Activated naive CD8-positive, alpha-beta T cell (primary cell): ENCODE data around the gene SORCS3.

ENCODE experiments used
- H3K27ac Mint-ChIP-seq: one replicate; pipeline ENCODE4 v1.8.0; 2021; ENCODE audit warnings: mixed read lengths
- H3K27me3 Mint-ChIP-seq: one replicate; pipeline ENCODE4 v1.8.0; 2021; ENCODE audit warnings: mixed read lengths
- H3K36me3 Mint-ChIP-seq: one replicate; pipeline ENCODE4 v1.8.0; 2021; ENCODE audit warnings: mixed read lengths
- H3K4me1 Mint-ChIP-seq: one replicate; pipeline ENCODE4 v1.8.0; 2021; ENCODE audit warnings: low read depth, mixed read lengths
- H3K4me3 Mint-ChIP-seq: one replicate; pipeline ENCODE4 v1.8.0; 2021; ENCODE audit warnings: mild to moderate bottlenecking, mixed read lengths
- H3K9me3 Mint-ChIP-seq: one replicate; pipeline ENCODE4 v1.8.0; 2021; ENCODE audit warnings: low read depth, mixed read lengths

The SORCS3 gene

GRCh38 chr10:105192861-105193260 lies 551.8 kb downstream of the SORCS3 start:
- H3K4me1 Mint-ChIP-seq: no peaks in the 10 kb centered on the region
- no peaks in the 10 kb centered on the region for H3K36me3 Mint-ChIP-seq
- no peaks in the 10 kb centered on the region for H3K27me3 Mint-ChIP-seq
- no peak overlapping the region for H3K27ac Mint-ChIP-seq
- H3K4me3 Mint-ChIP-seq: no peak overlapping the region
- H3K9me3 Mint-ChIP-seq: no peaks in the 10 kb centered on the region

- Mint-ChIP-seq H3K9me3 (no peaks in the 10 kb centered on the region), H3K27ac (no peak overlapping the region), H3K4me3 (no peak overlapping the region), H3K36me3 (no peaks in the 10 kb centered on the region), H3K4me1 (no peaks in the 10 kb centered on the region), H3K27me3 (no peaks in the 10 kb centered on the region)
Observed at GRCh38 chr10:105195831-105196230, 554.7 kb downstream of the SORCS3 start.

- H3K9me3 Mint-ChIP-seq: no peaks in the 10 kb centered on the region
- no peaks in the 10 kb centered on the region for H3K4me1 Mint-ChIP-seq
- no peaks in the 10 kb centered on the region for H3K36me3 Mint-ChIP-seq
- H3K27ac Mint-ChIP-seq: no peak overlapping the region
- H3K4me3 Mint-ChIP-seq: no peak overlapping the region
- no peaks in the 10 kb centered on the region for H3K27me3 Mint-ChIP-seq
Observed at GRCh38 chr10:105197598-105198364, 556.7 kb downstream of the SORCS3 start.

- Mint-ChIP-seq H3K27me3 (no peaks in the 10 kb centered on the region), H3K9me3 (no peaks in the 10 kb centered on the region), H3K27ac (no peak overlapping the region), H3K4me1 (no peaks in the 10 kb centered on the region), H3K36me3 (no peaks in the 10 kb centered on the region), H3K4me3 (no peak overlapping the region)
Observed at GRCh38 chr10:105206616-105207015, 565.5 kb downstream of the SORCS3 start.

GRCh38 chr10:105207476-105207995 lies 566.4 kb downstream of the SORCS3 start:
- no peaks in the 10 kb centered on the region for H3K4me1 Mint-ChIP-seq
- H3K27me3 Mint-ChIP-seq: no peaks in the 10 kb centered on the region
- peaks cover 5% of the 10 kb centered on the region for H3K9me3 Mint-ChIP-seq
- H3K27ac Mint-ChIP-seq: no peak overlapping the region
- no peak overlapping the region for H3K4me3 Mint-ChIP-seq
- no peaks in the 10 kb centered on the region for H3K36me3 Mint-ChIP-seq

- Mint-ChIP-seq H3K4me1 (no peaks in the 10 kb centered on the region), H3K36me3 (no peaks in the 10 kb centered on the region), H3K27me3 (no peaks in the 10 kb centered on the region), H3K27ac (no peak overlapping the region), H3K4me3 (no peak overlapping the region), H3K9me3 (peaks cover 5% of the 10 kb centered on the region)
Observed at GRCh38 chr10:105210546-105210945, 569.5 kb downstream of the SORCS3 start.

GRCh38 chr10:105237685-105238084 lies 596.6 kb downstream of the SORCS3 start:
- H3K4me1 Mint-ChIP-seq: no peaks in the 10 kb centered on the region
- peaks cover 14% of the 10 kb centered on the region for H3K9me3 Mint-ChIP-seq
- H3K27ac Mint-ChIP-seq: no peak overlapping the region
- no peak overlapping the region for H3K4me3 Mint-ChIP-seq
- H3K27me3 Mint-ChIP-seq: no peaks in the 10 kb centered on the region
- H3K36me3 Mint-ChIP-seq: peaks cover 3% of the 10 kb centered on the region

GRCh38 chr10:105239311-105240219 lies 598.5 kb downstream of the SORCS3 start:
- H3K36me3 Mint-ChIP-seq: no peaks in the 10 kb centered on the region
- no peak overlapping the region for H3K4me3 Mint-ChIP-seq
- H3K27ac Mint-ChIP-seq: no peak overlapping the region
- H3K9me3 Mint-ChIP-seq: peaks cover 6% of the 10 kb centered on the region
- no peaks in the 10 kb centered on the region for H3K27me3 Mint-ChIP-seq
- H3K4me1 Mint-ChIP-seq: no peaks in the 10 kb centered on the region

- Mint-ChIP-seq H3K9me3 (no peaks in the 10 kb centered on the region), H3K27ac (no peak overlapping the region), H3K27me3 (no peaks in the 10 kb centered on the region), H3K36me3 (no peaks in the 10 kb centered on the region), H3K4me1 (no peaks in the 10 kb centered on the region), H3K4me3 (no peak overlapping the region)
Observed at GRCh38 chr10:105241254-105241653, 600.2 kb downstream of the SORCS3 start.

- Mint-ChIP-seq H3K4me1 (no peaks in the 10 kb centered on the region), H3K9me3 (no peaks in the 10 kb centered on the region), H3K27ac (no peak overlapping the region), H3K36me3 (no peaks in the 10 kb centered on the region), H3K4me3 (no peak overlapping the region), H3K27me3 (no peaks in the 10 kb centered on the region)
Observed at GRCh38 chr10:105243381-105243780, 602.3 kb downstream of the SORCS3 start.

- Mint-ChIP-seq H3K27me3 (no peaks in the 10 kb centered on the region), H3K9me3 (no peaks in the 10 kb centered on the region), H3K4me1 (no peaks in the 10 kb centered on the region), H3K4me3 (no peak overlapping the region), H3K36me3 (no peaks in the 10 kb centered on the region), H3K27ac (no peak overlapping the region)
Observed at GRCh38 chr10:105243825-105244224, 602.7 kb downstream of the SORCS3 start.

GRCh38 chr10:105247831-105248499 lies 606.9 kb downstream of the SORCS3 start:
- no peaks in the 10 kb centered on the region for H3K9me3 Mint-ChIP-seq
- no peak overlapping the region for H3K4me3 Mint-ChIP-seq
- H3K27me3 Mint-ChIP-seq: no peaks in the 10 kb centered on the region
- H3K4me1 Mint-ChIP-seq: no peaks in the 10 kb centered on the region
- no peaks in the 10 kb centered on the region for H3K36me3 Mint-ChIP-seq
- no peak overlapping the region for H3K27ac Mint-ChIP-seq

GRCh38 chr10:105252911-105253310 lies 611.8 kb downstream of the SORCS3 start:
- no peaks in the 10 kb centered on the region for H3K9me3 Mint-ChIP-seq
- no peaks in the 10 kb centered on the region for H3K4me1 Mint-ChIP-seq
- H3K27me3 Mint-ChIP-seq: no peaks in the 10 kb centered on the region
- no peak overlapping the region for H3K4me3 Mint-ChIP-seq
- no peaks in the 10 kb centered on the region for H3K36me3 Mint-ChIP-seq
- no peak overlapping the region for H3K27ac Mint-ChIP-seq

- no peaks in the 10 kb centered on the region for H3K27me3 Mint-ChIP-seq
- H3K4me3 Mint-ChIP-seq: no peak overlapping the region
- H3K4me1 Mint-ChIP-seq: no peaks in the 10 kb centered on the region
- H3K27ac Mint-ChIP-seq: no peak overlapping the region
- no peaks in the 10 kb centered on the region for H3K9me3 Mint-ChIP-seq
- no peaks in the 10 kb centered on the region for H3K36me3 Mint-ChIP-seq
Observed at GRCh38 chr10:105253515-105254212, 612.6 kb downstream of the SORCS3 start.
